Ramos (cell line): ENCODE results near the gene ADAM12.
"Not testable (repeated sequence)": the region's sequence is repeated elsewhere in the genome, so short reads cannot be mapped to it uniquely, and the experiment has no call there.

Source experiments
- in situ Hi-C: fragments of 300-500 bp; cut with MboI; formaldehyde crosslinking; loops from one replicate; pipeline ENCODE4 v1.14.3; 2022; ENCODE audit warnings: low sequenced_read_pairs; ENCODE audit not compliant: unreplicated experiment

Gene ADAM12

DNA sequence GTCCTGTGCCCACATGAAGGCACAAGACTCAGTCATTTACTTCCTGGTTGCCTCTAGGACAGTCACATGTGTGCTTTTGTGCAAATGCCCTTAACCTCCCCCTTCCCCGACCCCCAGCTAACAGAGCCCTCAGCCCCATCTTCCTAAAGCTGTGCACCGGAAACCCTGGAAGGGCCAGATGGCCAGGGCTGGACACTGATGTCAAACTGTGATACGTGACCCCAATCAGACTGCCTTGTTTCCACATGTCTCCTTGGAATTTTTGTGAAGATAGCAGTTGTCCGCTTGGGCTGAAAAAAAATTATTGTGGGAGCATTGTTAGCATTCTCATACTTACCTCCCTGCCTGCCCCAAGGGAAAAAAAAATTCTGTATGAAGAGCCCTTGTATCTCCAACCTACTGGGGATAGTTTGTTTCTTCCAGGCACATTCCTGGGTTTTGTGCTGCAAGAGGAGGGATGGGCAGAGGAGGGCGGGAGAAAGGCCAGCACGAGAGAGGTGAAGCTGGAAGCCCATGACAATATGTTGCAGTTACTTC, 17.0 kb upstream of the ADAM12 start:
- in situ Hi-C loops, result no loop called here

DNA sequence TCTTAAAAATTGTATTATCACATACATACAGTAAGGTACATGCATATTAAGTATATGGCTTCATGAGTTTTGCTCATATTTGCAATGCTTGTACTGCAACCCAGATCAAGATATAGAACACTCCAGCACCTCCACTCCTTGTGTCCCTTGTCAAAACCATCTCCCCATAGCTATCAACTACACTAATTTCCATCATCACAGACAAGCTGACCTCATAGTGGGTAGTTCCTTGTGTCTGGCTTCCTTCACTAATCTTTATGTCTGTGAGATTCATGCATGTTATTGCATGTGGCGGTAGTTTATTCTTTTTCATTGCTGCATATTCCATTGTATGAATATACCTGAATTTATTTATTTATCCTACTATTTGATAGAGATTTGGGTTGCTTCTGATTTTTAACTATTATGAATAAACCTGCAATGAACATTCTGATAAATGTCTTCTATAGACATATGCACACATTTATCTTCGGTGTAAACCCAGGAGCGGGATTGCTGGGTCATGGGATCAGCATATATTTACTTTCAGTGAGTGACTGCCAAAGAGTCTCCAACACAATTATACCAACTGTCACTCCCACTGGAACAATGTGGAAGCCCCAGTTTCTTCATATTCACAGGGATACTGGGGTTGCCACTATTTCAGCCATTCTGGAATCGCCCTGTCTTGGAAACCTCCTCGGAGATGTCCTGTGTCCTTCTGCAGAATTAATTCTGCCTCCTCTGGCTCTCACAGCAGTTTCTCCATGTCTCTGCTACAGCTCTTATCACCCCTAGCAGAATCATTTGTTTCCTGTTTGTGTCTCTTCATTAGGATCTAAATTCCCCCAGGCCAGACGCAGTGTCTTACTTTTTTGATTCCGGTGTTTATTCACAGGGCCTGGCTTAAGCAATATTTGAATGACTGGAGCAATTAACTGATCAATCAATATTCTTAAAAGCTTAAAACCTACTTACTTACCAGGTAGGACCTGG, 14.7 kb upstream of the ADAM12 start:
- in situ Hi-C loops, result no loop called here

DNA sequence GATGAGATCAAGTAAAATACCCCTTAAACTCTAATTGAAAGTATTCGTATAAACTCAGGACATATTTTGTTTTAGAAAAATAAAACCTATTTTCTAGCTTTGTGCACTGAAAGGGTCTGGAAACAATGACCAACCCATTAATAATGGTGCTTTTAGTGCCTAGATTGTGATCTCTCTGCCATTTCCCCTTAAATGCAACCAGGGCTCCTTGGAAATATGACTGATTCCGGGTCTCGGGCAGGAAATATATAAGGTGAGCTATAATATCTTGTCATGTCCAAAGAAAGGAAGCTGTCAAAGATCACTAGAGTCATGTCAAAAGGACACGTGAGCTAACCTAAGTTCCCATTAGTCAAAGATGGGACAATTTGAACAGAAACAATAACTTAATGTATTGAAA, 12.4 kb upstream of the ADAM12 start:
- in situ Hi-C loops, result no loop called here

DNA sequence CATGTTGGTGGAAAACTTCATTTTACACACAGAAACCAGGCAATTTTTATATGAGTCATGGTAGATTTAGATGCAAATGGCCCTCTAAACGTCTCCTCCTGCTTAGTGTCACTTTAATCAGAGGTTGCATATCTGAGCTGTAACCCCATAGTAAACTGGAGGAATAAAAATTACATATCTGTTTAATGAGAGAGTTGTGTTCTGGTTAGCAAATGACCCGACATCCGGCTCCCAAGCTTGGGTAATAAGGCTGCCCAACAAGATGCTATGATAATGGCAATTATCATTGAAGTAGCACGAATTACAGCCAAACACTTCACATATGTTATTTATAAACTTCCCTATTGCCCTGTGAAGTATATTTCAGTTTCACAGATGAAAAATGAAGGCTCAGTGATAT, 10.6 kb upstream of the ADAM12 start:
- in situ Hi-C loops, result no loop called here

DNA sequence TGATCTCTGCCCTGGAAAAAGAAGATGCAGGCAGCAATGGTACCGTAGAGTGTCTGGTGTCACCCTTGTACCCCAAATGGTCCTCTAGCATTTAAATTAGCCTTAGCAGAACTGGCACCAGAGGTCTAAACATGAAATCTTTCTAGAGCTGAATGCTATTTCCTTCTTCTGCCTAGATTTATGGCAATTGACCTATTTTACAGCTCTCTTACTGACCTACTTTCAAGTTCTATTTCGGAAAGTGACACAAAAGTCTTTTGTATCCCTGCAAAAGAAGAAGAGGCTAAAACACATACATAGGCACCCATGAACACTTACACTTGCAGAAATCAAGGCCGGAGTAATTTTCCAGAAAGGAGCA, 10.1 kb upstream of the ADAM12 start:
- in situ Hi-C loops, result no loop called here

DNA sequence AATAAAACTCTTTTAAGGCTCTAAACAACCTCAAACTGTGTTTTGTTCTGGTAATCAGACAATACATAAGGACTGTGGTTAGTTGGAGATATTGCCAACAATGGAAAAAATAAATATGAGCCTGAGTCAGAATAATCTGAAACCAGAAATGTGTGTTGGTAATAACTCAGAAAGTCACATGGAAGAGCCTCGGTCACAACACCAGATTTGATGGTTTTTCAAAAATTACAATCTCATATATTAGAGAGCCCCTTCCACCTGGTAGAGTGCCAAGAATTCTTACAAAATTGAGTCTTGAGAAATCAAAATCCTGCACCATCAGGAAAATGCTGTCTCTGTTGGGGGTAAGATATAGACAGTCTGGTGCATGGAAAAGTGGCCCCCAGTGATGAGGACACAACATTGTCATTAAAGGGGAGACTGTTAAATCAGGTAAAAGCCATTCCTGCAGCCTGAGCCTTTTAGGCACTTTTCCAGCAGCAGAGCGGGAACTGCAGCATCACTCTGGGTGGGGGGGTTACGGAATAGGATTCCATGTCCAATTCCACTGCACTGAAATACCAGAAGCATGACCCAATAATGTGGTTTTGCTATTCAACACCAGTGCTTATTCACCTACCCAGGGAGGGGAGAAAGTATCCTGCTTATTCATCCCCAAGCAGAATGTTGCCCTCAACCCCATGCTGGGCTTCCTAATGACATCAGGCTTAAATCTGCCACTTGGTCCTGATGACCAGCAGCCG, 9.5 kb upstream of the ADAM12 start:
- in situ Hi-C loops, result no loop called here

DNA sequence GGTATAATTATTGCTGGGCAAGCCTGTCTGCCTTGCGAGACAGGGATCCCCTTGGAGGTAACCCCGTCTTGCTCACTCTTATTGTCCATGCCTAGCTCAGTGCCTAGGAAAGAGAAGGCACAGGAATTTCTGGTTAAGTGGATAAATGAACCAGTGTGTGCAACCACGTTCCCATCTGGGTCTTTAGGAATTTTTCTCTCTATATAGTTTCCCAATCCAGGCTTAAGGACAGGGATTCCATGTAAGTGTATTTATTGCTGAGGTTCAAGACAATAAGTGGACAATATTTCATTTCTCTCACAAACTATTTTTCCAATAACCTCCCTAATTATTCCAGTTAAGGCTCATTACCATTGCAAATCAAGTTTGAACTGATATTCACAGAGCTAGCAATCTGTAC, 8.9 kb upstream of the ADAM12 start:
- in situ Hi-C loops, result no loop called here

DNA sequence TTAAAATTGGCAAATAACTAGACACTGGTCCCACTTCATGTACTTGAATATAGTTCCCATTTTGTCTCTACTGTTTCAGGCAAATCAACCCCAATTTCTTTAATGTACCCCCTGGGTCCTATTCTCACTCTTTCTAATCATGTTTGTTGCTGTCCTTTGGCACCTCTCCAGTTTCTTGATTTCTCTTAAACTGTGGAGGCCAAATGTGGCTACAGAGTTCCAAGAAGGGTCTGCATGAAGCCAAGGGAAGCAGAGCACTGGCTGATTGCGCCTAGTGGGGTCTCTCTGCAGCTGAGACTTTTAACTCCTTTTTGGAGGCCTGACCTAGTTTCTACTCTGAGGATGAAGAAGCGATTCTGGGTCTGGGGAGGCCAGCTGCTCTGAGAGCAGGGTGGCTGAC, 6.7 kb upstream of the ADAM12 start:
- in situ Hi-C loops, result no loop called here

DNA sequence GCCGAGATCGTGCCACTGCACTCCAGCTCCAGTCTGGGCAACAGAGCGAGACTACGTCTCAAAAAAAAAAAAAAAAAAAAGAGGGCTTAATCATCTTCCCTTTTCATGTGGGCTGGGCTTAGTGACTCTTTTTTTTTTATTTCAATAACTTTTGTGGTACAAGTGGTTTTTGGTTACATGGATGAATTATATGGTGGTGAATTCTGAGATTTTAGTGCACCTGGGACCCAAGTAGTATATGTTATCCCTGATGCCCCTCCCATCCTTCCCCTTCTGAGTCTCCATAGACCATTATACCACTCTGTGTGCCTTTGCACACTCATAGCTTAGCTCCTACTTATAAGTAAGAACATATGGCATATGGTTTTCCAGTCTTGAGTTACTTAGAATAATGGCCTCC, 4.8 kb upstream of the ADAM12 start:
- in situ Hi-C loops, result no loop called here

DNA sequence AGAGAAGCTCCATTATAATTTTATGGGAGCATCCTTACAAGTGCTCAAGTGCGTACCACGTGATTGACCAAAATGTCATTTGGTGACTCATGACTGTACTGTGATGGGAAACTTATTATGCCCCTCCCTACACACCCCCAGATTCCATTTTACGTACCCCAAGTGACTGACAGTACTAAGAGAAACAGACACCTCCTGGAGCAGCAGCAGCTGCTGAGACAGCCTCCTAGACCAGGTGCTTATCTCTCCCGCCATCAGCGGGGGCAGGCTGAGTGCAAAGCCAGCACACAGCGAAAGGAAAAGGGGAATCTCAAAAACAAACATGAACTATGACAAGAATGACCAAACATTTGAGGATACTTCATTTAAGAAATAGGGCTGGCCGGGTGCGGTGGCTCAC, 4.2 kb upstream of the ADAM12 start:
- in situ Hi-C loops, result no loop called here

DNA sequence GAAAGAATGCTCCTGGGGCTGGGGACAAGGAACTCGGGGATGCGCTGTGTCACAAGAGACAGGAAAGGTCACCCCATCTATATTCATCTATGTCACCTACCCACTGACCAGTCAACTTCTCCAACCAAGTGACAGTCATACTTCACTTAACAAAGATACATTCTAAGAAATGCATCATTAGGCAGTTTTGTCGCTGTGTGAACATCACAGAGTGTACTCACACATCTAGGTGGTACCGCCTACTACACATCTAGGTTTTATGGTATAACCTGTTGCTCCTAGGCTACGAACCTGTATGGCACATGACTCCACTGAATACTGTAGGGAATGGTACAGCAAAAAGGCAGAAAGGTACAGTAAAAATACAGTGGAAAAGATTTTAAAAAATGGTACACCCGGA, 3.8 kb upstream of the ADAM12 start:
- in situ Hi-C loops, result no loop called here

DNA sequence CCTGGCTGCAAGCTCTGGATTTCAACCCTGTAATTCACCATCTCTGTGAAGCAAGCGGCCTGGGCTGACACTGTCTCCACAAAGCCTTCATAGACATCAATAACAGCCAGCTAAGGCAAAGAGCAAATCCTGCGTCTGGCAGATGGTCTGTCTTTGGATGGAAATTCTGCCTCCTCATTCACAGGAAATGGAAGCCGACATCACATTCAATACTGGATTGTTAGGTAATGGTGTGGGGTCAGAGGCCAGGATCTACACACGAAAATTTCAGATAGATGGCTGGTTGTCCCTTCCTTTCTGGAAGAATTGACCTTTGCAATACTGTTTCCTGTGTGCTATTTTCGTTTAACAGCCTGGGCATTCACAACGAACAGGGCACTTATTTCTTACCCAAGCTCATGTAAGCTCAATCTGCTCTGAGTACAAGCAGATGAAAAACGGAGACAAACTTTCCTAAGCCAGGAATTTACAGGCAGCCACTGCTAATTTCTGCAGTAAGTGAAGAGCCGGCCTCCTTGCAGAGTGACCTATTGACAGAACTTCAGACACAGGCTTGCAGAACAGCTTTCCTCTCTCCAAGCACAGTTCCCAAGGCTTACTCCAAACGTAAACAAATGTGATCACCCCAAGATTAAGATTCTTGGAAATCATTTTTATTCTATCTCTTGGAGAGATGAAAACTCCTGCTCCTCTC, 3.1 kb upstream of the ADAM12 start:
- in situ Hi-C loops, result no loop called here

DNA sequence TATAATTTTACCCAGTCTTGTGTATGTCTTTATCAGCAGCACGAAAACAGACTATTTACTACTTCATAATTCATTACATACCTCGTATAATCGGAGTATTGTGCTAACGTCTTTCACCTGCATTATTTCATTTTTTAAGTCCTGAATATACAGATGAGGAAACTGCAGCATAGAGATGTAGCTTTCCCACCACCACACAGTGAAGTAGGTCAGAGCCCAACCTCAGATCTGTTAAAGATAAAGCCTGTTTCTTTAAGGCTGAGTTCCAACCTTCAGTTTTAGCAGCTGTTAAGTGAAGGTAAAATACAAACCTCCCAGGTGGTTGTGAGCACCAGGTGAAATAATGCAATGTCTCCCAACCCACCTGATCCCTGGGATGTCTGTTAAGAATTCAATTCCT, 2.0 kb upstream of the ADAM12 start:
- in situ Hi-C loops, result no loop called here

DNA sequence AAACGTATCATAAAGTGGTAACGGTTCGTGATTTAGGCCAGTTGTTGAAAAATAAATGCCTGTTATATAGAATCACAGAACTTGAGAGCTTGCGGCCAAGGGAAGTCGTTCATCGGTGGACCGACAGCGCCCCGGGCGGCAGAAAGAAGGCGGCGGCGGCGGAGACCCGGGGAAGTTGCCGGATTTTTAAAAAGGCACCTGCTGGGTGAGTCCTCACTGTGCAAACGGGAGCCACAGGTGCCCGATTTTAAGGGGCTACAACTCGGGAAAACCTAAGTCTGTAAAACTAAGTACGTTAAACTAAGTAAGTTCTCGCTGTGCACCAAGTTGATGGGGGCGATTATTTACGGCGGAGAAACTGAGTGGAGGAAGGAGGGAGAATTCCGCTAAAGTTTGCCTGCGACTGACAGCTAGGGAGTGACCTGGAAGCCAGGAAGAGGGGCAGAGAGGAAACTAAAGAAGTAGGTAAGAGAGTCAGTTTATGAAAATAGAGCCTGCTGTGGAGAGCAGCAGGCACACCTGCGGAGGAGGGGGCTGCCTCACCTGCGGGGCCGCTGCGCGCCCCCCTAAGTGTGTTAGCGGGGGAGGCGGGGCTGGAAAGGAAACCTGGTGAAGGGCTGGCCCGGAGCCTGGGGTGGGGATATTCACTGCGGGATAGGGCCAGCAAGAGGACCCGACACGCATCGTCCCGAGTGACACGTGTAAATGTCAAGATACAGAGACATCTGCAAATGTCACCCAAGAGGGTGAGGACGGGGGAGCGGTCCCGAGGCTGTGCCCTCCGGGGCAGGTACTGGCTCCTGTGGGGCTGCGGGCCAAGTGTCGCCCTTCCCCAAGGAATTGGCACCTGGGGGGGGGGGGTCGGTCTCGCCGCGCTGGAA, 996 bp downstream of the ADAM12 start:
- in situ Hi-C loops, result no loop called here

DNA sequence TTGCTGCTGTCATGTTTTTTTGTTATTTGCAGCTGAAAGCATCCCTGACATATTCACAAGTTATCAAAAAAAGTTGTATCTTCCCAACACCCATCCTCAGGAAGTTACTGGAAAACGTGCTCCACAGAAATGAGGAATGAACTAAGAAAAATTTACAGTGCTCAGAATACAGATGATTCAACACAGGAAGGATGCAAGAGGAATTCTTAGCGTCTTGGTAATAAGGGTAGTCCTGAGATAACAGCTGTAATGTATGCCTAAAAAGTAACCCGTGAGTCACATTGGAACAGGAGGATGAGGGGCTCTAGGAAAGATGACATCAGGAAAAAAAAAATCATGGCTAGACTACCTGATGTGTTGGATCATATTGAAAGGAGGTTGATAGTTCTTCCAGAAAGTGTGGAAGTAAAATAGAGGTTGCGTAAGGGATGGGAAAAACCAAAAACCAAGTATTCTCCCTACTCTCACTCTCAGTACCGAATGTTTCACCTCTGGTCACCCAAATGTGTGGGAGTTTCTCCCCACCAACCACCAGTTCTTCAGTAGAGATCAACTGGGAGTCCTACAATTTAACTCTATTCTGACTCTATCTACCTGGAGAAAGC, 3.9 kb downstream of the ADAM12 start:
- in situ Hi-C loops, result no loop called here

DNA sequence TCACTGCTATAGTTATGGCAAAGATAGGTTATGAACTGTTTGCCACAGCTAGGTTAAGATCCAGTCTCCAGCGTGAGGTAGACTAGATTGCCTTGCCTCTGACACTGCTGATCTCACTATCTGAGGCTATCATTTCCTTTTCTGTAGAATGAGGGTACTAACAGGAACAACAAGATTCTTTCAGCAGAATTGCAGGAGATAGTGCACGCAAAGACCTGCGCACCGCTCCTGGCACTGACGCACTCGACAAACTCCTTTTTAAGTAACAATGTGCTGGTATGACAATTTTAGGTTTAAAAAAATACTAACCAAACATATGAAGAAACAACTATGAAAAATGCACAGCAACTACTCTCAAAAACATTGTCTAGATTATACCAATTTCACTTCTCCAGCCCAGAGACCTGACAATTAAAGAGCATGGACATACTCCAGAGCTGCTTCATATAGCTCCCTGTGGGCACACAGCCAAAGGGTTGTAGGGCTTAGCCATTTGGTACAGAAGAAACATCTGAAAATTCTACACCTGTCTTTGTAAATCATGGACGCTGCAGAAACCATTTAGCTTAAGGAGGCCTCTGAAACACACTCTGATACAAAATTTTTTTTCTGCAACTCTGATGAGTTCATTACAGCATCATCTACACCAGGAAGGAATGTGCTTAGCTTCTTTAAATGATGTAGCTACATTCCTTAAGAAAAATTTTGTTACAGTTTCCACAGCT, 7.8 kb downstream of the ADAM12 start:
- in situ Hi-C loops, result no loop called here

DNA sequence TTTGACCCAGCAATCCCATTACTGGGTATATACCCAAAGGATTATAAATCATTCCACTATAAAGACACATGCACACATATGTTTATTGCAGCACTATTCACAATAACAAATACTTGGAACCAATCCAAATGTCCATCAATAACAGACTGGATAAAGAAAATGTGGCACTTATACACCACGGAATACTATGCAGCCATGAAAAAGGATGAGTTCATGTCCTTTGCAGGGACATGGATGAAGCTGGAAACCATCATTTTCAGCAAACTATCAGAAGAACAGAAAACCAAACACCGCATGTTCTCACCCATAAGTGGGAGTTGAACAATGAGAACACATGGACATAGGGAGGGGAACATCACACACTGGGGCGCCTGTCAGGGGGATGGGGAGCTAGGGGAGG, 9.1 kb downstream of the ADAM12 start:
- in situ Hi-C loops, result not testable (repeated sequence)

DNA sequence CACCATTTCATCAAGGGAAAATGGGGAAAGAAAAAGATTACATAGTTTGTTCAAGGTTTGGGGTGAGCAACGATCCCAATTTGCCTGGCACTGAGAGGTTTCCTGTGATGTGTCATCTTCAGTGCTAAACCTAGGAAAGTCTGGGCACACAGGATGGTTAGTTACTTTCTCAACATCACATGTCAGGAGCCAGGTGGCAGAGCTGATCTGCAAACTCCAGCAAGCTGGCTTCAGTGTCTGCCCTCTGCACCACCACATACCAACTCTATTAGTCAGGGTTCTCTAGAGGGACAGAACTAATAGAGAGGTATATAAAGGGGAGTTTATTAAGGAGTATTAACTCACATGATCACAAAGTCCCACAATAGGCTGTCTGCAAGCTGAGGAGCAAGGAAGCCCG, 11.3 kb downstream of the ADAM12 start:
- in situ Hi-C loops, result no loop called here
